Lower leg skin (tissue), 4 donors: ENCODE results near the gene TNFRSF1A. TPM values are rescaled to one million over a fixed set of nuclear protein-coding genes. Genes with fewer than 3 reads are reported as not detected.

Source experiments
- DNase-seq, 2 donors: peaks; one replicate each; pipeline ENCODE4 v3.0.0-alpha.2; 2019; ENCODE audit warnings: low spot score in 2 of 2
- H3K4me3 ChIP-seq: fragments of 200-600 bp; sonication (generic); 2 replicates; pipeline ENCODE4 v1.5.1; 2017; ENCODE audit warnings: mild to moderate bottlenecking, low read depth; ENCODE audit not compliant: poor library complexity, severe bottlenecking
- CTCF ChIP-seq, 3 donors: fragments of 450-650 bp; IDR thresholded peaks; one replicate each; pipeline ENCODE4 v1.5.1; 2016; ENCODE audit warnings: antibody characterized with exemption in 3 of 3, mild to moderate bottlenecking in 3 of 3, moderate library complexity in 2 of 3
- POLR2A ChIP-seq, 2 donors: fragments of 450-650 bp; IDR thresholded peaks; one replicate each; pipeline ENCODE4 v1.6.1; 2016 to 2017; ENCODE audit warnings: antibody characterized with exemption in 2 of 2, mild to moderate bottlenecking in 1 of 2, moderate library complexity in 1 of 2
- WGBS, 2 donors: methylation state at CpG; one replicate each; pipeline ENCODE4 v1.1.5; 2018; 5-methylcytosine and 5-hydroxymethylcytosine counted together
- intact Hi-C: fragments of 100-400 bp; cut with DNase I; formaldehyde crosslinking; loops from one replicate; pipeline ENCODE4 v1.15.0; 2023; ENCODE audit warnings: low total_unique reads
- total RNA-seq, 4 donors: library from RNA; depleted of rRNA; stranded (reverse); fragments of >200 nt; gene quantifications; one replicate each; pipeline ENCODE4 v1.1.0, GENCODE V29; 2016

The TNFRSF1A gene
- total RNA-seq, 4 donors from 2014 or later: 104 to 252 (median 186) TPM

GRCh38 chr12:6280053-6280469, 61.8 kb downstream of the TNFRSF1A start:
- DNase-seq: peak; percentile 70 to 94
- TF ChIP-seq POLR2A (IDR thresholded peaks at IDR 0.05) (no peak), CTCF (IDR thresholded peaks at IDR 0.05) (no peak)
- intact Hi-C loops: loop anchor here (5.0 to 10.0 kb wide), 3 partner anchors 218 to 813 kb away; no protein-coding TSS in a partner anchor
- no peak overlapping the region for H3K4me3 ChIP-seq
- 32 to 39% methylated on average over 2 of the region's 2 CpGs for WGBS, 2 donors

- no peak overlapping the region for H3K4me3 ChIP-seq
- TF ChIP-seq POLR2A (IDR thresholded peaks at IDR 0.05) (no peak), CTCF (IDR thresholded peaks at IDR 0.05) (no peak)
- 69 to 71% methylated on average over 8 of the region's 8 CpGs for WGBS, 2 donors
- intact Hi-C loops: loop anchor here (5.0 to 10.0 kb wide), 3 partner anchors 217 to 812 kb away; no protein-coding TSS in a partner anchor
- DNase-seq: peak in 1 of 2 donors; percentile 83
These were observed 62.2 kb downstream of the TNFRSF1A start for GRCh38 chr12:6279631-6280030.

GRCh38 chr12:6279256-6279628, 62.6 kb downstream of the TNFRSF1A start:
- TF ChIP-seq CTCF (IDR thresholded peaks at IDR 0.05): no peak
- no peak for TF ChIP-seq POLR2A (IDR thresholded peaks at IDR 0.05)
- intact Hi-C loops: no loop called here
- peak in 1 of 2 donors; percentile 90 for DNase-seq
- H3K4me3 ChIP-seq: no peak overlapping the region
- 82 to 88% methylated on average over 12 of the region's 12 CpGs for WGBS, 2 donors

Other genes with a start within 250 kb of the TNFRSF1A start
- 100 to 1,000 TPM in 1 of 4 donors, 10 to 100 TPM in 3; 34.3 to 107 (median 50.3) TPM for gene VWF, start 217.4 kb downstream of the TNFRSF1A start, total RNA-seq
- 100 to 1,000 TPM; 378 to 494 (median 412) TPM for gene CD9, start 141.7 kb downstream of the TNFRSF1A start, total RNA-seq
- 10 to 100 TPM; 10.6 to 34.1 (median 22.4) TPM for gene PLEKHG6, start 31.4 kb downstream of the TNFRSF1A start, total RNA-seq
- 100 to 1,000 TPM in 3 of 4 donors, 10 to 100 TPM in 1; 74.6 to 139 (median 119) TPM for gene SCNN1A, start 33.5 kb upstream of the TNFRSF1A start, total RNA-seq
- 100 to 1,000 TPM; 174 to 298 (median 196) TPM for gene LTBR, start 42.1 kb upstream of the TNFRSF1A start, total RNA-seq
- under 1 TPM in 2 of 4 donors, not detected in 2; 0.16 to 0.89 TPM for gene CD27, start 102.9 kb upstream of the TNFRSF1A start, total RNA-seq
- gene TAPBPL, start 110.0 kb upstream of the TNFRSF1A start, total RNA-seq: 10 to 100 TPM; 11.4 to 23.8 (median 17.6) TPM
- gene VAMP1, start 128.6 kb upstream of the TNFRSF1A start, total RNA-seq: 1 to 10 TPM; 2.1 to 6.6 (median 4.4) TPM
- gene MRPL51, start 151.2 kb upstream of the TNFRSF1A start, total RNA-seq: 10 to 100 TPM; 38.6 to 62.1 (median 58.7) TPM
- gene NCAPD2, start 152.0 kb upstream of the TNFRSF1A start, total RNA-seq: 10 to 100 TPM; 18.5 to 25.9 (median 22.5) TPM
- 1,000 to 10,000 TPM; 1,190 to 2,139 (median 1,514) TPM for gene GAPDH, start 192.4 kb upstream of the TNFRSF1A start, total RNA-seq
- 1 to 10 TPM; 3.3 to 6.8 (median 4.6) TPM for gene IFFO1, start 214.0 kb upstream of the TNFRSF1A start, total RNA-seq
- gene NOP2, start 226.2 kb upstream of the TNFRSF1A start, total RNA-seq: 10 to 100 TPM; 16.2 to 24.0 (median 23.4) TPM